IMR-90 (cell line): ENCODE measurements around the gene RNF31. TPM values are rescaled to one million over a fixed set of nuclear protein-coding genes. Genes with fewer than 3 reads are reported as not detected.

Experiments
- ATAC-seq: fragments of 200-7000 bp; cut with Tn5 transposase; 2 replicates; pipeline ENCODE4 v1.9.1; 2020; ENCODE audit warnings: low read depth, mild to moderate bottlenecking, moderate library complexity
- BruUV-seq: library from RNA; stranded (reverse); fragments of 400-500 nt; replicated peaks from 2 replicates; lab custom pipeline; 2021; lab: Mats Ljungman, UMichigan
- CTCF ChIA-PET: fragments of 300-600 bp; formaldehyde crosslinking; extraction: SDS; loops from one replicate; lab custom pipeline; 2021; ENCODE audit warnings: antibody characterized with exemption; lab: Yijun Ruan, JAX
- POLR2A ChIA-PET: fragments of 300-600 bp; sonication (Branson Sonifier 250); formaldehyde crosslinking; loops from one replicate; lab custom pipeline; 2022; ENCODE audit warnings: antibody characterized with exemption; ENCODE audit not compliant: unreplicated experiment; lab: Charles Lee
- DNase-seq: peaks from one replicate; pipeline ENCODE4 v3.0.0; 2013
- H2AFZ ChIP-seq: replicated peaks from 2 replicates; pipeline ENCODE3; 2013; ENCODE audit warnings: low read length, mild to moderate bottlenecking; ENCODE audit not compliant: poor library complexity
- H2AK5ac ChIP-seq: 2 replicates; pipeline ENCODE4 v1.6.1; 2013; ENCODE audit warnings: low read depth, low read length, inconsistent platforms
- H2AK9ac ChIP-seq: replicated peaks from 2 replicates; pipeline ENCODE3; 2013; ENCODE audit warnings: mild to moderate bottlenecking, low read depth, low read length, moderate library complexity; ENCODE audit not compliant: poor library complexity
- H2BK120ac ChIP-seq: 2 replicates; pipeline ENCODE4 v1.6.1; 2013; ENCODE audit warnings: low read depth, low read length, inconsistent platforms
- H2BK15ac ChIP-seq: 3 replicates; pipeline ENCODE4 v1.6.1; 2013; ENCODE audit warnings: low read depth, low read length, inconsistent platforms
- H2BK20ac ChIP-seq: 2 replicates; pipeline ENCODE4 v1.6.1; 2013; ENCODE audit warnings: low read depth, mild to moderate bottlenecking, inconsistent platforms, low read length, moderate library complexity
- H2BK5ac ChIP-seq: 2 replicates; pipeline ENCODE4 v1.6.1; 2013; ENCODE audit warnings: mild to moderate bottlenecking, low read depth, low read length, inconsistent platforms; ENCODE audit not compliant: poor library complexity, severe bottlenecking
- H3K14ac ChIP-seq: replicated peaks from 2 replicates; pipeline ENCODE4 v1.6.1; 2013; ENCODE audit warnings: low read depth, low read length, inconsistent platforms
- H3K18ac ChIP-seq: 2 replicates; pipeline ENCODE4 v1.6.1; 2013; ENCODE audit warnings: low read depth, low read length, control low read depth
- H3K23ac ChIP-seq: 2 replicates; pipeline ENCODE4 v1.6.1; 2013; ENCODE audit warnings: low read depth, low read length, inconsistent platforms
- H3K27ac ChIP-seq: 2 replicates; pipeline ENCODE4 v1.5.1; 2013; ENCODE audit warnings: mild to moderate bottlenecking, control low read depth, low read length; ENCODE audit not compliant: insufficient read depth
- H3K27me3 ChIP-seq: 2 replicates; pipeline ENCODE4 v1.6.1; 2013; ENCODE audit warnings: low read length; ENCODE audit not compliant: control insufficient read depth, insufficient read depth
- H3K36me3 ChIP-seq: 2 replicates; pipeline ENCODE4 v1.6.1; 2013; ENCODE audit warnings: low read length, mixed read lengths; ENCODE audit not compliant: control insufficient read depth, insufficient read depth
- H3K4ac ChIP-seq: 2 replicates; pipeline ENCODE4 v1.6.1; 2013; ENCODE audit warnings: low read depth, low read length, inconsistent platforms
- H3K4me1 ChIP-seq: 2 replicates; pipeline ENCODE4 v1.6.1; 2013; ENCODE audit warnings: low read length, mixed read lengths; ENCODE audit not compliant: control insufficient read depth, insufficient read depth
- H3K4me2 ChIP-seq: 2 replicates; pipeline ENCODE4 v1.6.1; 2013; ENCODE audit warnings: low read depth, mild to moderate bottlenecking, control low read depth, low read length, moderate library complexity
- H3K4me3 ChIP-seq: 2 replicates; pipeline ENCODE4 v1.5.1; 2013; ENCODE audit warnings: low read depth, mild to moderate bottlenecking, control low read depth, low read length, moderate library complexity; ENCODE audit not compliant: insufficient read depth
- H3K56ac ChIP-seq: 2 replicates; pipeline ENCODE4 v1.6.1; 2013; ENCODE audit warnings: low read length, inconsistent platforms; ENCODE audit not compliant: insufficient read depth; ENCODE audit errors: extremely low read depth
- H3K79me1 ChIP-seq, 2 experiments: 2 replicates each; pipeline ENCODE4 v1.6.1; 2013; ENCODE audit warnings: low read length in 2 of 2, inconsistent platforms in 1 of 2, low read depth in 1 of 2
- H3K9ac ChIP-seq: 2 replicates; pipeline ENCODE4 v1.6.1; 2013; ENCODE audit warnings: low read depth, low read length, control low read depth
- H3K9me1 ChIP-seq: 2 replicates; pipeline ENCODE4 v1.6.1; 2013; ENCODE audit warnings: low read length, inconsistent platforms; ENCODE audit not compliant: insufficient read depth
- H3K9me3 ChIP-seq: 2 replicates; pipeline ENCODE4 v1.6.1; 2013; ENCODE audit warnings: low read length; ENCODE audit not compliant: control insufficient read depth, insufficient read depth
- H4K20me1 ChIP-seq: 2 replicates; pipeline ENCODE4 v1.6.1; 2013; ENCODE audit warnings: low read length, inconsistent platforms; ENCODE audit not compliant: insufficient read depth
- H4K5ac ChIP-seq: 2 replicates; pipeline ENCODE4 v1.6.1; 2013; ENCODE audit warnings: mild to moderate bottlenecking, low read depth, low read length, control low read depth
- H4K8ac ChIP-seq, 2 experiments: 2 replicates each; pipeline ENCODE4 v1.6.1; 2013; ENCODE audit warnings: low read depth in 2 of 2, low read length in 2 of 2, control low read depth in 1 of 2, inconsistent platforms in 1 of 2
- H4K91ac ChIP-seq: 2 replicates; pipeline ENCODE4 v1.6.1; 2013; ENCODE audit warnings: low read depth, low read length, inconsistent platforms; ENCODE audit not compliant: insufficient read depth
- BHLHE40 ChIP-seq: fragments of 150-350 bp; IDR thresholded peaks from 2 replicates; pipeline ENCODE4 v1.6.1; 2016; ENCODE audit warnings: mild to moderate bottlenecking, low read depth, low read length
- CEBPB ChIP-seq: IDR thresholded peaks from 2 replicates; pipeline ENCODE4 v1.6.1; 2012; ENCODE audit warnings: low read depth, low read length, improper control_type of control experiment
- CHD1 ChIP-seq: IDR thresholded peaks from 2 replicates; pipeline ENCODE4 v1.6.1; 2012; ENCODE audit warnings: low read depth, low read length, improper control_type of control experiment
- CTCF ChIP-seq: conservative IDR thresholded peaks from 2 replicates; pipeline ENCODE4 v1.5.1; 2012; ENCODE audit warnings: mild to moderate bottlenecking, low read depth, low read length, improper control_type of control experiment
- FOS ChIP-seq: fragments of 150-350 bp; IDR thresholded peaks from 2 replicates; pipeline ENCODE4 v1.6.1; 2016; ENCODE audit warnings: low read depth, low read length
- MAFK ChIP-seq: IDR thresholded peaks from 2 replicates; pipeline ENCODE4 v1.6.1; 2012; ENCODE audit warnings: low read depth, low read length, improper control_type of control experiment
- MAZ ChIP-seq: IDR thresholded peaks from 2 replicates; pipeline ENCODE4 v1.6.1; 2012; ENCODE audit warnings: low read depth, mild to moderate bottlenecking, low read length, improper control_type of control experiment, moderate library complexity, borderline replicate concordance
- MXI1 ChIP-seq: IDR thresholded peaks from 2 replicates; pipeline ENCODE4 v1.6.1; 2012; ENCODE audit warnings: low read depth, mild to moderate bottlenecking, low read length, moderate library complexity, borderline replicate concordance
- NFE2L2 ChIP-seq: fragments of 150-350 bp; IDR thresholded peaks from 2 replicates; pipeline ENCODE4 v1.6.1; 2016; ENCODE audit warnings: low read depth, mild to moderate bottlenecking, low read length
- POLR2A ChIP-seq: IDR thresholded peaks from 2 replicates; pipeline ENCODE4 v1.6.1; 2012; ENCODE audit warnings: mild to moderate bottlenecking, low read depth, low read length
- RAD21 ChIP-seq: IDR thresholded peaks from 2 replicates; pipeline ENCODE4 v1.6.1; 2012; ENCODE audit warnings: low read length, improper control_type of control experiment
- RCOR1 ChIP-seq: IDR thresholded peaks from 2 replicates; pipeline ENCODE4 v1.6.1; 2012; ENCODE audit warnings: mild to moderate bottlenecking, low read length, improper control_type of control experiment; ENCODE audit not compliant: insufficient replicate concordance
- RFX5 ChIP-seq: IDR thresholded peaks from 2 replicates; pipeline ENCODE4 v1.8.0; 2012; ENCODE audit warnings: low read depth, mild to moderate bottlenecking, low read length, moderate library complexity
- SMC3 ChIP-seq: fragments of 150-350 bp; IDR thresholded peaks from 2 replicates; pipeline ENCODE4 v1.6.1; 2016; ENCODE audit warnings: low read depth, mild to moderate bottlenecking, antibody characterized with exemption, low read length, moderate library complexity
- USF2 ChIP-seq: fragments of 150-350 bp; IDR thresholded peaks from 2 replicates; pipeline ENCODE4 v1.6.1; 2017; ENCODE audit warnings: mild to moderate bottlenecking, antibody characterized with exemption, low read length, low read depth
- WGBS, 2 experiments: methylation state at CpG; one replicate each; pipeline versions ENCODE4 v1.1.5 to v1.1.7; 2013; ENCODE audit warnings: missing lambda C conversion rate in 2 of 2; ENCODE audit not compliant: insufficient read length in 1 of 2; ENCODE audit errors: extremely low coverage in 2 of 2; 5-methylcytosine and 5-hydroxymethylcytosine counted together
- dilution Hi-C: fragments of 300-500 bp; cut with HindIII; formaldehyde crosslinking; loops from one replicate; pipeline ENCODE4 v1.14.3; 2018; ENCODE audit warnings: low sequenced_read_pairs; ENCODE audit not compliant: unreplicated experiment
- in situ Hi-C: fragments of 300-500 bp; cut with MboI; formaldehyde crosslinking; loops from 3 replicates; pipeline ENCODE4 v1.14.3; 2019; ENCODE audit warnings: low sequenced_read_pairs, inconsistent platforms, mixed read lengths
- intact Hi-C: fragments of 100-400 bp; cut with micrococcal nuclease; formaldehyde crosslinking; loops from 2 replicates; pipeline ENCODE4 v1.10.0; 2022
- polyA plus RNA-seq, 3 experiments: library from polyadenylated mRNA; depleted of rRNA; stranded (reverse); fragments of >200 nt; gene quantifications; 2 replicates each; pipeline ENCODE4 v1.2.3, GENCODE V29; 2012; ENCODE audit warnings: low replicate concordance in 1 of 3
- total RNA-seq: library from RNA; depleted of rRNA; stranded (reverse); fragments of >200 nt; gene quantifications from 2 replicates; pipeline ENCODE4 v1.2.3, GENCODE V29; 2012

RNF31 gene
- total and polyA plus RNA-seq, 2 of the 4 experiments (the other 2 are of a cell fraction): 31.6 to 37.5 TPM

GRCh38 chr14:24149302-24149969, 2.1 kb downstream of the RNF31 start (continued):
- TF ChIP-seq RFX5 (no peak), MAFK (no peak), BHLHE40 (no peak), NFE2L2 (no peak), CHD1 (no peak), POLR2A (no peak)

- dilution Hi-C loops (no loop called here), intact Hi-C loops (no loop called here), in situ Hi-C loops (no loop called here)
- Histone ChIP-seq H3K14ac (no peak overlapping the region), H3K27ac (no peak overlapping the region), H4K8ac (no peak overlapping the region), H4K91ac (no peak overlapping the region), H3K18ac (no peak overlapping the region), H3K4me3 (no peak overlapping the region), H4K5ac (no peak overlapping the region), H3K9me1 (peaks cover 3% of the 10 kb centered on the region; the same call in 1 of the 2 replicates), H3K79me1 (peaks cover 26 to 50% of the 10 kb centered on the region in 2 experiments), H3K9ac (no peak overlapping the region), H2AFZ (no peak overlapping the region), H3K4ac (no peak overlapping the region), H3K56ac (no peak overlapping the region), H3K27me3 (no peaks in the 10 kb centered on the region), H2BK15ac (no peak overlapping the region), H2BK20ac (no peak overlapping the region), H2AK5ac (no peak overlapping the region), H3K4me1 (peaks cover 9% of the 10 kb centered on the region), H3K9me3 (no peaks in the 10 kb centered on the region), H2BK5ac (no peak overlapping the region), H2AK9ac (no peak overlapping the region), H3K4me2 (no peak overlapping the region), H3K36me3 (peaks cover 43% of the 10 kb centered on the region), H3K23ac (no peak overlapping the region), H4K20me1 (peaks cover 10% of the 10 kb centered on the region), H2BK120ac (no peak overlapping the region)
- no TSS peak for BruUV-seq
- POLR2A ChIA-PET: interaction anchor here (0.7 kb wide), 1 partner anchor 11 kb away, joined by 3 read pairs; the partner anchor contains the start of gene IRF9
- ATAC-seq (no peak), DNase-seq (no peak)
- WGBS, 2 experiments: 88% methylated on average over 6 of the region's 9 CpGs; no CpG with 5 or more reads in 1 of the 2 experiments
- CTCF ChIA-PET: interaction anchor here (0.5 to 4.3 kb wide), 2 partner anchors 10 to 11 kb away, joined by 3 to 14 read pairs; partner anchors contain the start of gene IRF9
- TF ChIP-seq MAFK: no peak
- TF ChIP-seq RFX5: no peak
- no peak for TF ChIP-seq MAZ
- no peak for TF ChIP-seq RCOR1
- no peak for TF ChIP-seq SMC3
- no peak for TF ChIP-seq BHLHE40
- TF ChIP-seq MXI1: no peak
- TF ChIP-seq POLR2A: no peak
- no peak for TF ChIP-seq USF2
- TF ChIP-seq NFE2L2: no peak
- no peak for TF ChIP-seq CTCF
- no peak for TF ChIP-seq RAD21
- TF ChIP-seq CHD1: no peak
- TF ChIP-seq CEBPB: no peak
- TF ChIP-seq FOS: no peak
These were observed 2.8 kb downstream of the RNF31 start for GRCh38 chr14:24150061-24150460.
